ENCODE measurements around the gene CACNA1B.

Gene CACNA1B

GRCh38 chr9:138044485-138045383 lies 167.2 kb downstream of the CACNA1B start:
- no peak for DNase-seq

GRCh38 chr9:138045541-138046490 lies 168.2 kb downstream of the CACNA1B start:
- no peak for DNase-seq

- DNase-seq: no peak
These were observed 169.2 kb downstream of the CACNA1B start for GRCh38 chr9:138046641-138047301.

- DNase-seq: no peak
These were observed 170.0 kb downstream of the CACNA1B start for GRCh38 chr9:138047469-138048040.

GRCh38 chr9:138048184-138048583 lies 170.6 kb downstream of the CACNA1B start:
- DNase-seq: no peak

- no peak for DNase-seq
These were observed 171.7 kb downstream of the CACNA1B start for GRCh38 chr9:138049085-138049778.

GRCh38 chr9:138049779-138050471 lies 172.3 kb downstream of the CACNA1B start:
- no peak for DNase-seq

GRCh38 chr9:138050472-138051330 lies 173.1 kb downstream of the CACNA1B start:
- no peak for DNase-seq

- no peak for DNase-seq
These were observed 174.2 kb downstream of the CACNA1B start for GRCh38 chr9:138051586-138052321.

- no peak for DNase-seq
These were observed 174.7 kb downstream of the CACNA1B start for GRCh38 chr9:138052322-138052615.

- DNase-seq: no peak
These were observed 175.2 kb downstream of the CACNA1B start for GRCh38 chr9:138052635-138053320.

GRCh38 chr9:138053321-138053868 lies 175.8 kb downstream of the CACNA1B start:
- no peak for DNase-seq

- DNase-seq: no peak
These were observed 176.6 kb downstream of the CACNA1B start for GRCh38 chr9:138053996-138054752.

- no peak for DNase-seq
These were observed 180.1 kb downstream of the CACNA1B start for GRCh38 chr9:138057726-138058125.

- no peak for DNase-seq
These were observed 180.6 kb downstream of the CACNA1B start for GRCh38 chr9:138058181-138058580.

- no peak for DNase-seq
These were observed 181.6 kb downstream of the CACNA1B start for GRCh38 chr9:138059196-138059595.

GRCh38 chr9:138060365-138060764 lies 182.8 kb downstream of the CACNA1B start:
- DNase-seq: no peak

- DNase-seq: no peak
These were observed 183.3 kb downstream of the CACNA1B start for GRCh38 chr9:138060881-138061280.
